ENCODE measurements around the gene SFMBT2.

The SFMBT2 gene

GRCh38 chr10:7264313-7264756 is 146.5 kb downstream of the SFMBT2 start:
- DNase-seq (ENCODE audit: low read depth in 2 of 2) = no peak

GRCh38 chr10:7263616-7264015 is 147.2 kb downstream of the SFMBT2 start:
- DNase-seq (ENCODE audit: low read depth in 2 of 2) = no peak

- DNase-seq (ENCODE audit: low read depth in 2 of 2) = no peak
Measured at GRCh38 chr10:7261351-7261750, 149.5 kb downstream of the SFMBT2 start.

DNA sequence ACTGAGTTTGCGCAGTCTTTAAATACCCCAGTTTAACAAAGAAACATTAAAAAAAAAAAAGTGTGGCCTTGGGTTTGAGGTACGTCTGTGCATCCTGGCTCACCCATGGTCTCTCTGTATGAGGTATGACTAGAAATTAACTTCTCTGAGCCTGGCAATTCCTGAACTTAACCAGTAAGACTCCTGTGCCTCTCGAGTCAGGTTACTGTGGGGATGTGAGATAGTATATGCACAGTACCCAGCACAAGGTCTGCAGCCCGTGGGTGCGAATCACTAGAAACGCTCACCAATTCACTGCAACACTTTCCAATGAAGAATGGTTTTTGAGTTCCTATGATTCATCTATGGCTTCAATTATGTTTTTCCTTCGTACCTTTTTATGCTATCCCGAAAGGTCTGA is 149.9 kb downstream of the SFMBT2 start:
- DNase-seq (ENCODE audit: low read depth in 2 of 2) = no peak

GRCh38 chr10:7260412-7260900 is 150.4 kb downstream of the SFMBT2 start:
- DNase-seq (ENCODE audit: low read depth in 2 of 2) = no peak

DNA sequence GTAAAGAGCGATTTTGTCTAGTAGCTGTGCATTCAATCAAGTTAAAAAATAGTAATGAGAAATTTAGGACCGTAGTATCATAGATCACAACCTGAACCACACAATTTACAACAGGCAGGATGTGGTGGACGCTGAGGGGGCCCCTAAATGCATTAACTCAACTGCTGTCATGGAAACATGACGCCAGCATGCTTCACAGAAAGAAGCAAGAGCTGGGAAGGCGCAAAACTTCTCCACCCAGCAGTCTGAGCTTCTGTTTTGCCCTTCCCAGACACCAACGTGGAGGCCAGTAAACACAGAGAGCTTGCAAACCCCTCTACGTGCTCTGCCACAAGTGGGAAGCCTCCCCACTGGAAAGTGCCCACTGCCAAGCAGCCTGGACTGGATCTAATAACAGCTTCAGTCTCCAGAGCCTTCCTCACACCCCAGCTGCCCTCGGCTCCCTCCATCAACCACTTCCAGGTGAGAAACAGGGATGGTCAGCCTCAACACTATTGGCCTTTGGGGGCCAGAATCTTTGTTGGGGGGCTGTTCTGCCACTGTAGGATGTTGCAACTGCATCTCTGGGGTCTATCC is 151.8 kb downstream of the SFMBT2 start:
- peak; percentile 56 to 69 for DNase-seq (ENCODE audit: low read depth in 2 of 2)

GRCh38 chr10:7255517-7255916 is 155.3 kb downstream of the SFMBT2 start:
- no peak for DNase-seq (ENCODE audit: low read depth in 2 of 2)

GRCh38 chr10:7251696-7252465 is 159.0 kb downstream of the SFMBT2 start:
- DNase-seq (ENCODE audit: low read depth in 2 of 2) = no peak

GRCh38 chr10:7250236-7250635 is 160.6 kb downstream of the SFMBT2 start:
- DNase-seq (ENCODE audit: low read depth in 2 of 2) = no peak

GRCh38 chr10:7248585-7249164 is 162.2 kb downstream of the SFMBT2 start:
- no peak for DNase-seq (ENCODE audit: low read depth in 2 of 2)

GRCh38 chr10:7248148-7248547 is 162.7 kb downstream of the SFMBT2 start:
- DNase-seq (ENCODE audit: low read depth in 2 of 2) = no peak

GRCh38 chr10:7245505-7245904 is 165.3 kb downstream of the SFMBT2 start:
- DNase-seq (ENCODE audit: low read depth in 2 of 2) = no peak

- no peak for DNase-seq (ENCODE audit: low read depth in 2 of 2)
Measured at GRCh38 chr10:7243873-7244272, 167.0 kb downstream of the SFMBT2 start.

DNA sequence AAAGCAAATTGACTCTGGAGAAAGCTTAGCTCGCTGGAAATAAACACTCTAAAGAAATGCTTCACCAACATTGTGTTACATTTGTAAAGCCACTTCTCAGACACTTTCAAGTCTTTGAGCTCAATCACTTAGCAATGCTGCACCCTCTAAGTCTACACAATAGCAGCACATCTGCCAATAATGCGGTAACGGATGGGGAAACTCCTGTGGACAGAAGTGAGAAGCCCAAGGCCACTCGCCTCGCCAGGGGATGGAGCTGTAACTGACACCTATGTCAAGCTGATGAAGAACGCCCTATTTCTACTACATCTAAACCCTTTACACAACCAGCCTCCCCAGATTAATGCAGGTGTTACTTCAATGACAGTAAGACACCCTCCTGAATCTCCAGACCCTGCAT is 167.7 kb downstream of the SFMBT2 start:
- no peak for DNase-seq (ENCODE audit: low read depth in 2 of 2)

- no peak for DNase-seq (ENCODE audit: low read depth in 2 of 2)
Measured at GRCh38 chr10:7239312-7239985, 171.4 kb downstream of the SFMBT2 start.

GRCh38 chr10:7235376-7235775 is 175.5 kb downstream of the SFMBT2 start:
- no peak for DNase-seq (ENCODE audit: low read depth in 2 of 2)

- no peak for DNase-seq (ENCODE audit: low read depth in 2 of 2)
Measured at GRCh38 chr10:7234109-7234508, 176.7 kb downstream of the SFMBT2 start.

- no peak for DNase-seq (ENCODE audit: low read depth in 2 of 2)
Measured at GRCh38 chr10:7233259-7233991, 177.4 kb downstream of the SFMBT2 start.

DNA sequence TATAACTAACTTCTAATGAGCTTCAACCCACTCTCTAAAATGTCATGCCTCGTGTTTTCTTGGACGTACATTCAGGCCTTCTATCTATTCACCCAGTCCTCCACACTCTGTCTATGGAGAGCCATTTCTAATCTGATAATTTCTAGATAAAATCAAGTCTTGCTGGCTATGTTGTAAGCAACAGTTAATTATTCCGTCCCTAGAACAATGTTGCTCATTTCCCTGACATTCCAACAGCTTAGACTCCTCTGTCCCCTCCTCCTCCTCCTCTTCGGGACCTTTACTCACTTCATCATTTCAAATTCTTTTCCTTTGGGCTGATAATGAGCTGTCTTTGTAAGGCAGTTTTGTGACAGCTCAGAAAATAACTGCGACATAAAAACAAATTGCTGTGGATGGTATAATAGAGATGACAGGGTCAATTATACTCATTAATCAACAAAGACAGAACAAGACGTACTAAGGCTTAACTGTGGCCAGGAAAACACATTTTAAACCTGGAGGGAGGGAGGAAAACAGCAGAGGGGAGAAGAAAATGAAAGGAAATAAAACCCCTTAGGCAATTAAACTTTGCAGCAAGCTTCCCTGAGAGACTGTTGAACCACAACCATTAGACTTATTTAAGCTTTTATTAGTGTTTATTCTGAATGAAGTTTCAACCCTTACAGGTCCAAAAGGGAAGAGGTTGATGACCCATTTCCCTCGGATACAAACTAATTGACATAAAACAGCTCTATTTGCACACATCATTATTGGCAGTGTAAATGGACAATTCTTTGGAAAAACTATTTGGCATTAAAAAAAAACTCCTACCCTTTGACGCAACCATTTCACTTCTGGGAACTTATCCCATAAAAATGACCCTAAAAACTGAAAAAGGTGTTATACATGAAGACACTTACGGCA is 179.1 kb downstream of the SFMBT2 start:
- DNase-seq (ENCODE audit: low read depth in 2 of 2) = no peak

DNA sequence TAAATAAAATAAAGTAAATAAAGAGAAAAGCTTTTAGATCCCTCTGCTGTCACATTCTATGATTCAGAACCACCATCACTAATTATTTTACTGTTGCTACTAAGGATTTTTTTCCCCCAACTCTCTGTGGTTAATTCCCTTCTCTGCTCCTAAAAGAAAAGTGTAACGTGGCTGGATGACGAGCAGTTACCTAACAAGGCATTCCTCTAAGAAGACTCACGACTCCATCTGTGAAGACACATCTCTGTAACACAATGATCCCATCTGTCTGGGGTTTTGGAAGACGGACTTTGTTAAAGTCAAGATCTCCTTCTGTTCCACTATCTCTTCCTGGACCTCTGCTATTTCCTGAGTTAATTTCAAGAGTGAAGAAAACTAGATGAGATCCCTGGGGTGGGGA is 179.9 kb downstream of the SFMBT2 start:
- no peak for DNase-seq (ENCODE audit: low read depth in 2 of 2)

DNA sequence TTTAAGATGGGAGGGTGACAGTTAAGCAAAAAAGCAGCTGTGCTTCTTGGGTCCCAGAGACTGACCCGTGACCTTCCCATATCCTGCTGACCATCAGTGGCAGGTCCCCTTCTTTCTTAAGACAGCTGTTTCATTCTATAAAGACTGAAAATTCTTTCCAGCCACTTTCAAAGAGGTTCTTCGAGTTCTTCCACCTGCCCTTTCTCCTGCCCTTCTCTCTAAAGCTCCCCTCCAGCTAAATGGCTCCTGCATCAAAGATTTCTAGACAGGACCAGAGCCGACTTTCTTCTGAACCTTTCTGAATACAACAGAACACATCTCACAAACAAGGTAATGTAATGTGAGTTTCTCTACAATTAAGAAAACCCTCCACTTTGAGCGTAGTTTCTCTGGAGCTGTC is 180.8 kb downstream of the SFMBT2 start:
- no peak for DNase-seq (ENCODE audit: low read depth in 2 of 2)
